Measurements from ENCODE around the gene TICRR. TPM values are rescaled to one million over a fixed set of nuclear protein-coding genes. Genes with fewer than 3 reads are reported as not detected.
"Not testable (repeated sequence)": the region's sequence is repeated elsewhere in the genome, so short reads cannot be mapped to it uniquely, and the experiment has no call there.

Gene TICRR
- total RNA-seq, 1 experiment from 2014 or later = 24.1 TPM

DNA sequence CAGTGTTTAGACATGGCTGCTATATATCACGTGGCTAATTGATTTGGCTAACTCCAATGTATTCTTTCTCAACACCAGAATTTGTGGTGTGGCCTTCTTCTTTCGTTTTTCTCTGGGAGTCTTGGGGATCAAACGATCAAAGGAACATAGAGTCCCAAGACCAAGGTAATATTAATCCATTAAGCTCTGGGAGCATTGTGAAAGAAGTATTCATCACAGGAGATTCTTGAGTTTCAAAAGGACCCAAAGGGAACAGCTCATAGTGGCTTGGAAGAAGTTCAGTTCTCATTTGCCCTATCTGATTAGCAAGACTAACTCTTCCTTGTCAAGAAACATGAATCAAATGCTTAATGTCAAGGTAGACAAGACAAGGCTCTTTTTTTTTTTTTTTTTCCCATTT, 32.9 kb upstream of the TICRR start:
- Mint-ChIP-seq H3K9me3 (ENCODE audit: unreplicated experiment) (peaks cover 8% of the 10 kb centered on the region), H3K27ac (ENCODE audit: unreplicated experiment) (no peak overlapping the region), H3K4me1 (ENCODE audit: low read depth, unreplicated experiment) (no peaks in the 10 kb centered on the region), H3K36me3 (ENCODE audit: insufficient read depth, unreplicated experiment) (no peaks in the 10 kb centered on the region), H3K27me3 (ENCODE audit: insufficient read depth, unreplicated experiment) (peaks cover 16% of the 10 kb centered on the region), H3K4me3 (ENCODE audit: unreplicated experiment) (no peak overlapping the region)
- Histone ChIP-seq H3K4me1 (no peaks in the 10 kb centered on the region), H3K4me3 (ENCODE audit: low read depth, low read length) (no peak overlapping the region), H3K36me3 (ENCODE audit: control insufficient read depth, insufficient read depth, low read length) (no peaks in the 10 kb centered on the region), H3K27me3 (replicated peaks; ENCODE audit: control insufficient read depth, insufficient read depth, low read length) (no peaks in the 10 kb centered on the region), H3K9me3 (no peaks in the 10 kb centered on the region)
- intact Hi-C loops (cut with micrococcal nuclease; ENCODE audit: unreplicated experiment) = no loop called here
- no peak for DNase-seq
- TF ChIP-seq, protein P1, sequence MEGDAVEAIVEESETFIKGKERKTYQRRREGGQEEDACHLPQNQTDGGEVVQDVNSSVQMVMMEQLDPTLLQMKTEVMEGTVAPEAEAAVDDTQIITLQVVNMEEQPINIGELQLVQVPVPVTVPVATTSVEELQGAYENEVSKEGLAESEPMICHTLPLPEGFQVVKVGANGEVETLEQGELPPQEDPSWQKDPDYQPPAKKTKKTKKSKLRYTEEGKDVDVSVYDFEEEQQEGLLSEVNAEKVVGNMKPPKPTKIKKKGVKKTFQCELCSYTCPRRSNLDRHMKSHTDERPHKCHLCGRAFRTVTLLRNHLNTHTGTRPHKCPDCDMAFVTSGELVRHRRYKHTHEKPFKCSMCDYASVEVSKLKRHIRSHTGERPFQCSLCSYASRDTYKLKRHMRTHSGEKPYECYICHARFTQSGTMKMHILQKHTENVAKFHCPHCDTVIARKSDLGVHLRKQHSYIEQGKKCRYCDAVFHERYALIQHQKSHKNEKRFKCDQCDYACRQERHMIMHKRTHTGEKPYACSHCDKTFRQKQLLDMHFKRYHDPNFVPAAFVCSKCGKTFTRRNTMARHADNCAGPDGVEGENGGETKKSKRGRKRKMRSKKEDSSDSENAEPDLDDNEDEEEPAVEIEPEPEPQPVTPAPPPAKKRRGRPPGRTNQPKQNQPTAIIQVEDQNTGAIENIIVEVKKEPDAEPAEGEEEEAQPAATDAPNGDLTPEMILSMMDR (IDR thresholded peaks at IDR 0.05; ENCODE audit: insufficient read depth in 1 of 2, low read depth in 1 of 2, low read length in 1 of 2, severe bottlenecking in 1 of 2, unreplicated experiment in 1 of 2) = no peak
- ChIA-PET CTCF (no interaction called here), POLR2A (no interaction called here)
- no TSS peak for BruUV-seq (replicated peaks)

DNA sequence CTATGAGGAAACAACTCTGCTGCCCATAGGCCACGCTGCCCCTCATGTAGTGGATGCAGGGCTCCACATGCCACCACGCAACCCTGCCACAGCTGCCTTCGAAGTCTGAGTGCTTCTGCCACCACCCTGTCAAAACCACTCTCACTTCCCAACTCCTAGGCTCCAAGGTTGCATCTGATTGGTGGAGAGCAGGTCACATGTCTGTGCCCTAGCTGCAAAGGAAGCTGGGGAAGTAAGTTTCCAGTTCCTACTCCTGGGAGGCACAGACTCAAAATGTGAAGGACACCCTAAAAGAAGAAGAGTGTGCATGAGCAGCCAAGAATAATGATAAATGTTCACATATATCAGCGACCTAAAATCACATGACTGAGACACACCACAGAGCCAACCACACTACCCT, 31.9 kb upstream of the TICRR start:
- no peaks in the 10 kb centered on the region for H3K27me3 ChIP-seq (replicated peaks; ENCODE audit: control insufficient read depth, insufficient read depth, low read length)
- no peak for DNase-seq
- no peak overlapping the region for H3K4me3 Mint-ChIP-seq (ENCODE audit: unreplicated experiment)
- TF ChIP-seq, protein P1 (IDR thresholded peaks at IDR 0.05; ENCODE audit: insufficient read depth in 1 of 2, low read depth in 1 of 2, low read length in 1 of 2, severe bottlenecking in 1 of 2, unreplicated experiment in 1 of 2) = no peak
- ChIA-PET CTCF (no interaction called here), POLR2A (no interaction called here)
- H3K36me3 ChIP-seq (ENCODE audit: control insufficient read depth, insufficient read depth, low read length) = no peaks in the 10 kb centered on the region
- no peak overlapping the region for H3K4me3 ChIP-seq (ENCODE audit: low read depth, low read length)
- H3K27me3 Mint-ChIP-seq (ENCODE audit: insufficient read depth, unreplicated experiment) = peaks cover 16% of the 10 kb centered on the region
- BruUV-seq (replicated peaks) = no TSS peak
- no peaks in the 10 kb centered on the region for H3K36me3 Mint-ChIP-seq (ENCODE audit: insufficient read depth, unreplicated experiment)
- H3K4me1 ChIP-seq = no peaks in the 10 kb centered on the region
- no peaks in the 10 kb centered on the region for H3K4me1 Mint-ChIP-seq (ENCODE audit: low read depth, unreplicated experiment)
- H3K27ac Mint-ChIP-seq (ENCODE audit: unreplicated experiment) = no peak overlapping the region
- H3K9me3 ChIP-seq = no peaks in the 10 kb centered on the region
- intact Hi-C loops (cut with micrococcal nuclease; ENCODE audit: unreplicated experiment) = no loop called here
- H3K9me3 Mint-ChIP-seq (ENCODE audit: unreplicated experiment) = peaks cover 8% of the 10 kb centered on the region

GRCh38 chr15:89549138-89549537, 26.1 kb upstream of the TICRR start:
- H3K4me3 Mint-ChIP-seq (ENCODE audit: unreplicated experiment); H3K36me3 ChIP-seq (ENCODE audit: control insufficient read depth, insufficient read depth, low read length); intact Hi-C loops (cut with micrococcal nuclease; ENCODE audit: unreplicated experiment); H3K9me3 ChIP-seq; CTCF ChIA-PET; H3K27ac Mint-ChIP-seq (ENCODE audit: unreplicated experiment); H3K36me3 Mint-ChIP-seq (ENCODE audit: insufficient read depth, unreplicated experiment); H3K27me3 ChIP-seq (replicated peaks; ENCODE audit: control insufficient read depth, insufficient read depth, low read length); H3K4me1 ChIP-seq; DNase-seq; H3K9me3 Mint-ChIP-seq (ENCODE audit: unreplicated experiment); H3K27me3 Mint-ChIP-seq (ENCODE audit: insufficient read depth, unreplicated experiment); H3K4me1 Mint-ChIP-seq (ENCODE audit: low read depth, unreplicated experiment); POLR2A ChIA-PET; H3K4me3 ChIP-seq (ENCODE audit: low read depth, low read length); BruUV-seq (replicated peaks): not testable (repeated sequence)

GRCh38 chr15:89550427-89550826, 24.8 kb upstream of the TICRR start:
- DNase-seq = no peak
- Mint-ChIP-seq H3K27me3 (ENCODE audit: insufficient read depth, unreplicated experiment) (peaks cover 4% of the 10 kb centered on the region), H3K4me1 (ENCODE audit: low read depth, unreplicated experiment) (no peaks in the 10 kb centered on the region), H3K4me3 (ENCODE audit: unreplicated experiment) (no peak overlapping the region), H3K27ac (ENCODE audit: unreplicated experiment) (no peak overlapping the region), H3K36me3 (ENCODE audit: insufficient read depth, unreplicated experiment) (no peaks in the 10 kb centered on the region), H3K9me3 (ENCODE audit: unreplicated experiment) (no peaks in the 10 kb centered on the region)
- peaks cover 8% of the 10 kb centered on the region; the same call in 1 of the 2 replicates for H3K4me1 ChIP-seq
- no peaks in the 10 kb centered on the region for H3K9me3 ChIP-seq
- no peaks in the 10 kb centered on the region for H3K27me3 ChIP-seq (replicated peaks; ENCODE audit: control insufficient read depth, insufficient read depth, low read length)
- no peaks in the 10 kb centered on the region for H3K36me3 ChIP-seq (ENCODE audit: control insufficient read depth, insufficient read depth, low read length)
- BruUV-seq (replicated peaks) = no TSS peak
- intact Hi-C loops (cut with micrococcal nuclease; ENCODE audit: unreplicated experiment) = no loop called here
- CTCF ChIA-PET = interaction anchor here (0.7 kb wide), 1 partner anchor 54 kb away, joined by 4 read pairs; the partner anchor contains the start of gene RHCG
- H3K4me3 ChIP-seq (ENCODE audit: low read depth, low read length) = no peak overlapping the region
- POLR2A ChIA-PET = no interaction called here
- TF ChIP-seq, protein P1 (IDR thresholded peaks at IDR 0.05; ENCODE audit: insufficient read depth in 1 of 2, low read depth in 1 of 2, low read length in 1 of 2, severe bottlenecking in 1 of 2, unreplicated experiment in 1 of 2) = no peak

Data from Caco-2 (cell line).